BJ (cell line): ENCODE measurements around the gene MAP3K21. TPM values are rescaled to one million over a fixed set of nuclear protein-coding genes. Genes with fewer than 3 reads are reported as not detected.

Experiments
- CTCF ChIA-PET: fragments of 350-600 bp; formaldehyde crosslinking; extraction: SDS; loops from one replicate; lab custom pipeline; 2021; ENCODE audit warnings: antibody characterized with exemption, inconsistent platforms; lab: Yijun Ruan, JAX
- POLR2A ChIA-PET: fragments of 300-600 bp; sonication (Branson Sonifier 250); formaldehyde crosslinking; extraction: SDS; loops from one replicate; lab custom pipeline; 2021; ENCODE audit warnings: antibody characterized with exemption; lab: Charles Lee
- DNase-seq: peaks from one replicate; pipeline ENCODE4 v3.0.0-alpha.2; 2011; ENCODE audit warnings: low read depth
- H3K27me3 ChIP-seq: 2 replicates; pipeline ENCODE4 v1.6.0; 2011; ENCODE audit warnings: low read length; ENCODE audit not compliant: control insufficient read depth, insufficient read depth
- H3K36me3 ChIP-seq: 2 replicates; pipeline ENCODE4 v1.5.1; 2011; ENCODE audit warnings: low read length; ENCODE audit not compliant: control insufficient read depth, insufficient read depth
- H3K4me3 ChIP-seq: 2 replicates; pipeline ENCODE4 v1.5.1; 2011; ENCODE audit warnings: low read depth, mild to moderate bottlenecking, control low read depth, low read length
- polyA plus RNA-seq: library from polyadenylated mRNA; depleted of rRNA; stranded (reverse); fragments of >200 nt; gene quantifications from 2 replicates; pipeline ENCODE4 v1.2.3, GENCODE V29; 2011
- TF ChIP-seq, protein P1 (sequence below): IDR thresholded peaks from 2 replicates; pipeline ENCODE4 v1.5.1; 2011; ENCODE audit warnings: low read depth, mild to moderate bottlenecking, control low read depth, inconsistent platforms, low read length, moderate library complexity; ENCODE audit not compliant: insufficient read depth

Gene MAP3K21
- polyA plus RNA-seq, 1 experiment: 0.13 TPM

- no peaks in the 10 kb centered on the region for H3K36me3 ChIP-seq
- no peak overlapping the region for H3K4me3 ChIP-seq
- DNase-seq: no peak
- H3K27me3 ChIP-seq: no peaks in the 10 kb centered on the region
- POLR2A ChIA-PET: no interaction called here
- CTCF ChIA-PET: no interaction called here
- TF ChIP-seq, protein P1, sequence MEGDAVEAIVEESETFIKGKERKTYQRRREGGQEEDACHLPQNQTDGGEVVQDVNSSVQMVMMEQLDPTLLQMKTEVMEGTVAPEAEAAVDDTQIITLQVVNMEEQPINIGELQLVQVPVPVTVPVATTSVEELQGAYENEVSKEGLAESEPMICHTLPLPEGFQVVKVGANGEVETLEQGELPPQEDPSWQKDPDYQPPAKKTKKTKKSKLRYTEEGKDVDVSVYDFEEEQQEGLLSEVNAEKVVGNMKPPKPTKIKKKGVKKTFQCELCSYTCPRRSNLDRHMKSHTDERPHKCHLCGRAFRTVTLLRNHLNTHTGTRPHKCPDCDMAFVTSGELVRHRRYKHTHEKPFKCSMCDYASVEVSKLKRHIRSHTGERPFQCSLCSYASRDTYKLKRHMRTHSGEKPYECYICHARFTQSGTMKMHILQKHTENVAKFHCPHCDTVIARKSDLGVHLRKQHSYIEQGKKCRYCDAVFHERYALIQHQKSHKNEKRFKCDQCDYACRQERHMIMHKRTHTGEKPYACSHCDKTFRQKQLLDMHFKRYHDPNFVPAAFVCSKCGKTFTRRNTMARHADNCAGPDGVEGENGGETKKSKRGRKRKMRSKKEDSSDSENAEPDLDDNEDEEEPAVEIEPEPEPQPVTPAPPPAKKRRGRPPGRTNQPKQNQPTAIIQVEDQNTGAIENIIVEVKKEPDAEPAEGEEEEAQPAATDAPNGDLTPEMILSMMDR: no peak
Observed at GRCh38 chr1:233349137-233349536, 21.6 kb downstream of the MAP3K21 start.

DNA sequence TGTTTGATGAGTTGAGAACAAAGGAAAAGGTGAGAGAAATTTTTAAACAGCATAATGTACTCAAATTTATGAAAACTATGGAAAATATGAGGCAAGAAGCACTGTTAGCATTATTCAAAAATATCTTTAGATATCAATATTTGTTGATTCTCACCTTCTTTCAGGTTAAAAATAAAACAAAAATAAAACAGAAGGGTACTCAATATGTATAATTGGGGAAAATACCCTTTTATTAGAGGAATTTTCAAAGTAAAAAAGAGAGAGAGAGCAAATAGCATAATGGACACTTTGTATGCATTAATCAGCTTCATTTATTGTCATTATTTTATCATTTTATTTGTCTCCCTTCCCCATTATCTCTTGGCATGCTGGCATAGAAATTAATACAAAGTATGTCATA is 27.5 kb downstream of the MAP3K21 start:
- no peaks in the 10 kb centered on the region for H3K27me3 ChIP-seq
- CTCF ChIA-PET: no interaction called here

DNA sequence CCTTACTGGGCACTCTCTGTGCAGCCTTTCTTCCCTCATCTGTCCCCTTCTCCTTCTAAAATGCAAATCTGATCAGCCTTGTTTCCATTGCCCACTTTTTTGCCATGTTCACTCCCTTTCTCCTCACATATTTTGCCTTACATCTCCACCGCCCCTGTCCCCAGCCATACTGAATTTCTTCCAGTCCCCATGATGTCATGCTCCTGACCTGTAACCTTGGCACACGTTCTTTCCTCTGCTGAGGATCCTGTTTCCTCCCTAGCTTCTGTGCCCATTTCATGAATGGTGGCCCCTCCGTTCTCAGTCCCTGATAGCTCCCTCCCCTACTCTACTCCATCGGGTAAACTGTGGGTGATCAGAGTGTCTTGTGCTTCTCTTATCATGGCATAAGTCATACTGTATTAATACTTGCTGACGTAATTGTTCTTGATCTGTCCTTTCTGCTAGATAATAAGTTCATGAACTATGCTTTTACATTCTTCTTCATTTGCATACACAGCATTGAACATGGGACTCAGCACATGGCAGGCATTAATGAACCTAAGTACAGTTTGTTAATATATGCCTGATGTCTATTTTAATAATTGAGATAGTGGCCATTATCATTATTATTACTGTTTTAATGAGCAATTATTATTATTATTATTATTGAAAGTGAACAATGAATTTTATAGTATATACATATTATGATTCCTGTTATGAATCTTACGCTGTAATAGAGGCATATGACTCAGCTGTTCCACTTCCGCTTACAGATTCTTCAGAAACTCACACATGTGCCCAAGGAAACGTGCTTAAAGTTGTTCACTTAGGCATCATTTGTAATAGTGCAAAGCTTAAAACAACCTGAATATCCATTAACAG is 28.5 kb downstream of the MAP3K21 start:
- H3K4me3 ChIP-seq: no peak overlapping the region
- no peaks in the 10 kb centered on the region for H3K36me3 ChIP-seq
- no peak for DNase-seq
- CTCF ChIA-PET: no interaction called here
- POLR2A ChIA-PET: no interaction called here
- no peaks in the 10 kb centered on the region for H3K27me3 ChIP-seq
- TF ChIP-seq, protein P1: no peak

More for the DNA sequence above, 27.5 kb downstream of the MAP3K21 start:
- TF ChIP-seq, protein P1: no peak
- H3K36me3 ChIP-seq: no peaks in the 10 kb centered on the region
- no peak overlapping the region for H3K4me3 ChIP-seq
- DNase-seq: no peak
- POLR2A ChIA-PET: no interaction called here

- ChIA-PET CTCF (no interaction called here), POLR2A (no interaction called here)
- Histone ChIP-seq H3K4me3 (no peak overlapping the region), H3K27me3 (no peaks in the 10 kb centered on the region), H3K36me3 (no peaks in the 10 kb centered on the region)
- no peak for DNase-seq
- TF ChIP-seq, protein P1: no peak
Observed at GRCh38 chr1:233356705-233356987, 29.1 kb downstream of the MAP3K21 start.

DNA sequence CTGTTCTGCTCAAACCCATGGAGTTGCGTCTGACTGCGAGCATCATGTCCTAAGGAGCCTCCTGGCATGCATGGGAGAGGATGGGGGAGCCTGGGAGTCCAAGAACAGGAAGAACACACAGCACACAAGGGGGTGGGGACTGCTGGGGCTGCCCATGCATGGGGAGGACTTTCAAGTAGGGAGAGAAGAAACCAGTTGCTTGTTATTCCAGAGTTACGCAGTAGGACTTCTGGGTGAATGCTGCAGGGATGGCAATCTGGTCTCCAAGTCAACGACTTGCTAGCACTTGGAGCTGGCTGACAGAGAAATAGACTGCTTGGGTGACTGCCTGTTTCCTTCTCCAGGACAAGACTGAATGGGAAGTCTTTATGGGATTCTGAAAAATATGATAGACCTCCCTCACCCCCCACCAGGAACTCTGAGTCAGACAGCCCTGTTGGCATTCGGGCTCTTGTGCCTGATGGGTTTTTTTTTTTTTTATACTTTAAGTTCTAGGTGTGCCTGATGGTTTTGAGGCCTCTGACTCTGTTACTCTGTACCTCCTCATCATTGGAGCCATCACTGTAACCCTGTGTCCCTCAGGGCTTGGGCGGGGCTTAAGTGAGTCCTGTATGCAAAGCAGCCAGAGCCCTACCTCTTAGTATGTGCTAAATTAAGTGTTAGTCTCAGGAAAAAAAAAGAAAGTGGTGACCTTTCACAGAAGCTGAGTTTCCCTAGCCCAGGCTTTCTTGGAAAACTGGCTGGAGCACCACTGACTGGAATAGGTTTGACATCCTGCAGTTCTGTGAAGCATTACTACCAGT is 30.3 kb downstream of the MAP3K21 start:
- ChIA-PET POLR2A (no interaction called here), CTCF (no interaction called here)
- TF ChIP-seq, protein P1: no peak
- no peak for DNase-seq
- no peak overlapping the region for H3K4me3 ChIP-seq
- H3K27me3 ChIP-seq: no peaks in the 10 kb centered on the region
- H3K36me3 ChIP-seq: no peaks in the 10 kb centered on the region
